SK-N-SH treated with all-trans-retinoic acid at 6 μM for 48 hours (cell line): ENCODE results near the gene PRMT6.
"Not testable (repeated sequence)": the region's sequence is repeated elsewhere in the genome, so short reads cannot be mapped to it uniquely, and the experiment has no call there.

Experiments
- ATAC-seq: fragments of 200-7000 bp; cut with Tn5 transposase; 3 replicates; pipeline ENCODE4 v1.9.1; 2020; ENCODE audit warnings: mild to moderate bottlenecking, moderate library complexity
- ARNTL ChIP-seq: fragments of 450-650 bp; formaldehyde crosslinking; IDR thresholded peaks from 2 replicates; pipeline ENCODE4 v1.5.0; 2020; ENCODE audit warnings: low read depth, mild to moderate bottlenecking, moderate library complexity, borderline replicate concordance
- BACH2 ChIP-seq: fragments of 250-450 bp; sonication (Bioruptor Pico); IDR thresholded peaks from 2 replicates; pipeline ENCODE4 v1.9.0; 2021; ENCODE audit warnings: mild to moderate bottlenecking, borderline replicate concordance
- CSDC2 ChIP-seq: fragments of 250-450 bp; sonication (Bioruptor Pico); IDR thresholded peaks from 2 replicates; pipeline ENCODE4 v1.5.0; 2020; ENCODE audit warnings: mild to moderate bottlenecking, moderate library complexity
- ESRRG ChIP-seq: fragments of 250-450 bp; sonication (Bioruptor Pico); IDR thresholded peaks from 2 replicates; pipeline ENCODE4 v1.6.1; 2021; ENCODE audit warnings: mild to moderate bottlenecking
- GLIS3 ChIP-seq: fragments of 250-450 bp; sonication (Bioruptor Pico); IDR thresholded peaks from 2 replicates; pipeline ENCODE4 v1.5.0; 2020; ENCODE audit warnings: mild to moderate bottlenecking, moderate library complexity
- OSR1 ChIP-seq: fragments of 250-450 bp; sonication (Bioruptor Pico); IDR thresholded peaks from 2 replicates; pipeline ENCODE4 v1.8.0; 2022; ENCODE audit warnings: moderate library complexity, mild to moderate bottlenecking, inconsistent platforms
- RARB ChIP-seq: fragments of 250-450 bp; sonication (Bioruptor Pico); IDR thresholded peaks from 2 replicates; pipeline ENCODE4 v1.8.0; 2021; ENCODE audit warnings: mild to moderate bottlenecking, moderate library complexity
- SNAI2 ChIP-seq: fragments of 250-450 bp; sonication (Bioruptor Pico); IDR thresholded peaks from 2 replicates; pipeline ENCODE4 v1.5.0; 2020; ENCODE audit warnings: mild to moderate bottlenecking, moderate library complexity
- TCF4 ChIP-seq: fragments of 250-450 bp; sonication (Bioruptor Pico); IDR thresholded peaks from 2 replicates; pipeline ENCODE4 v1.8.0; 2021; ENCODE audit warnings: mild to moderate bottlenecking, moderate library complexity, borderline replicate concordance
- TOX ChIP-seq: fragments of 250-450 bp; sonication (Bioruptor Pico); IDR thresholded peaks from 2 replicates; pipeline ENCODE4 v1.8.0; 2021; ENCODE audit warnings: mild to moderate bottlenecking, moderate library complexity, borderline replicate concordance
- ZC3H10 ChIP-seq: fragments of 250-450 bp; sonication (Bioruptor Pico); IDR thresholded peaks from 2 replicates; pipeline ENCODE4 v1.5.1; 2021; ENCODE audit warnings: mild to moderate bottlenecking, moderate library complexity
- ZFP3 ChIP-seq: fragments of 250-450 bp; sonication (Bioruptor Pico); IDR thresholded peaks from 2 replicates; pipeline ENCODE4 v1.5.0; 2020; ENCODE audit warnings: mild to moderate bottlenecking, moderate library complexity
- ZFP30 ChIP-seq: fragments of 450-650 bp; formaldehyde crosslinking; IDR thresholded peaks from 2 replicates; pipeline ENCODE4 v1.5.0; 2022; ENCODE audit warnings: mild to moderate bottlenecking, moderate library complexity
- ZNF8 ChIP-seq: fragments of 450-650 bp; formaldehyde crosslinking; IDR thresholded peaks from 2 replicates; pipeline ENCODE4 v1.5.0; 2020; ENCODE audit warnings: mild to moderate bottlenecking, moderate library complexity
- TF ChIP-seq, protein P1 (sequence below): fragments of 250-450 bp; sonication (Bioruptor Pico); IDR thresholded peaks from 2 replicates; pipeline ENCODE4 v1.8.0; 2021; ENCODE audit warnings: low read depth, mild to moderate bottlenecking, moderate library complexity, borderline replicate concordance
- TF ChIP-seq, protein P2 (sequence below): fragments of 250-450 bp; sonication (Bioruptor Pico); IDR thresholded peaks from 2 replicates; pipeline ENCODE4 v1.5.0; 2020; ENCODE audit warnings: mild to moderate bottlenecking, moderate library complexity
- TF ChIP-seq, protein P3 (sequence below): fragments of 250-450 bp; sonication (Bioruptor Pico); IDR thresholded peaks from 2 replicates; pipeline ENCODE4 v1.5.1; 2021; ENCODE audit warnings: mild to moderate bottlenecking, moderate library complexity

The PRMT6 gene

DNA sequence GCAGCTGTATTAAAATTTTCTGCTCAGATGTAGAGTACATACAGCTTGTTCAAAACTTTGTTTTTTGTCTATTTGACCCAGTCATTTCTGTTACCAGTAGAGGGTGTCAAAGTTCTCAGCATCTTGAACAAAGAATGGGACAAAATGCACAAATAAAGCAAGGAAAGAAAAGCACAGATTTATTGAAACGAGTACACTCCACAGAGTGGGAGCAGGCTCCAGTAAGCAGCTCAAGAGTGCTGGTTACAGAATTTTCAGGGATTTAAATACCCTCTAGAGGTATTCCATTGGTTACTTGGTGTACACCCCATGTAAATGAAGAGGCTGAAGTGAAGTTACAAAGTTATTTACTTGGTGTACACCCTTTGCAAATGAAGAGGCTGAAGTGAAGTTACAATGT is 8.9 kb upstream of the PRMT6 start:
- ATAC-seq: no peak
- no peak for TF ChIP-seq RARB (CRISPR knock-in tag)

DNA sequence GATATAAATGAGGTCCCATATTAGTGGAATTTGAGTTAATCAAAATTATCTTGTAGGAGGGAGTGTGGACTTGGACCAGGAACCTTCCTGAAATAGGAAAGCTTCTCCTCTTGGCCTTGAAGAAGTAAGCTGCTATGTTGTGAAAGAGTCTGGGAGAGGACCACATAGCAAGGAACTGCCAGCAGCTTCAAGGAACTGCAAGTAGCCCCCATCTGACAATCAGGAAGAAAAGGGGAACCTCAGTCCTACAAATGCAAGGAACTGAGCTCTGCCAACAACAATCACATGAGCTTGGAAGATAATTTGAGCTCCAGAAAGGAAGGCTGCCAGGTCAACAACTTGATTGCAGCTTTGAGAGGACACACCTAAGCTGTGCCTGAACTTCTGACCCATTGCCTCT is 8.2 kb upstream of the PRMT6 start:
- TF ChIP-seq ZNF8 (CRISPR knock-in tag) (no peak), ESRRG (no peak), CSDC2 (CRISPR knock-in tag) (no peak), ZFP30 (CRISPR knock-in tag) (no peak), ARNTL (CRISPR knock-in tag) (no peak), SNAI2 (CRISPR knock-in tag) (no peak), TOX (CRISPR knock-in tag) (no peak)
- no peak for ATAC-seq

DNA sequence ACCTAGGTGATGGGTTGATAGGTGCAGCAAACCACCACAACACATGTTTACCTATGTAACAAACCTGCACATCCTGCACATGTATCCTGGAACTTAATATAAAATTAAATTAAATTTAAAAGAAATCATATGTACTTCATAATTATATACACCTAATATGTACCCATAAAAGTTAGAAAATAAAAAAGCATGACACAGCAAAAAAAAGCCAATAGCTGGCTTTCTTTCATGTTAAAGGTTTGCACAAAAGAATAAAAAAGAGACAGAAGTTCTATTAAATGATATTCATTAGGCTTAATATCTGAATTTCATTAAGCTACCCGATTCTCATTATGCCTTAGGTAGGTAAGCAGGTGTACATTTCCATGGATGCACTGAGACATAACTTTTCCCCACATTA is 5.2 kb upstream of the PRMT6 start:
- no peak for ATAC-seq
- TF ChIP-seq ZNF8 (CRISPR knock-in tag) (no peak), ZC3H10 (CRISPR knock-in tag) (no peak), BACH2 (CRISPR knock-in tag) (no peak)
- TF ChIP-seq, protein P1, sequence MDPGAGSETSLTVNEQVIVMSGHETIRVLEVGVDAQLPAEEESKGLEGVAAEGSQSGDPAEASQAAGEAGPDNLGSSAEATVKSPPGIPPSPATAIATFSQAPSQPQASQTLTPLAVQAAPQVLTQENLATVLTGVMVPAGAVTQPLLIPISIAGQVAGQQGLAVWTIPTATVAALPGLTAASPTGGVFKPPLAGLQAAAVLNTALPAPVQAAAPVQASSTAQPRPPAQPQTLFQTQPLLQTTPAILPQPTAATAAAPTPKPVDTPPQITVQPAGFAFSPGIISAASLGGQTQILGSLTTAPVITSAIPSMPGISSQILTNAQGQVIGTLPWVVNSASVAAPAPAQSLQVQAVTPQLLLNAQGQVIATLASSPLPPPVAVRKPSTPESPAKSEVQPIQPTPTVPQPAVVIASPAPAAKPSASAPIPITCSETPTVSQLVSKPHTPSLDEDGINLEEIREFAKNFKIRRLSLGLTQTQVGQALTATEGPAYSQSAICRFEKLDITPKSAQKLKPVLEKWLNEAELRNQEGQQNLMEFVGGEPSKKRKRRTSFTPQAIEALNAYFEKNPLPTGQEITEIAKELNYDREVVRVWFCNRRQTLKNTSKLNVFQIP (CRISPR knock-in tag): no peak
- TF ChIP-seq, all 23 proteins: peak for 0

DNA sequence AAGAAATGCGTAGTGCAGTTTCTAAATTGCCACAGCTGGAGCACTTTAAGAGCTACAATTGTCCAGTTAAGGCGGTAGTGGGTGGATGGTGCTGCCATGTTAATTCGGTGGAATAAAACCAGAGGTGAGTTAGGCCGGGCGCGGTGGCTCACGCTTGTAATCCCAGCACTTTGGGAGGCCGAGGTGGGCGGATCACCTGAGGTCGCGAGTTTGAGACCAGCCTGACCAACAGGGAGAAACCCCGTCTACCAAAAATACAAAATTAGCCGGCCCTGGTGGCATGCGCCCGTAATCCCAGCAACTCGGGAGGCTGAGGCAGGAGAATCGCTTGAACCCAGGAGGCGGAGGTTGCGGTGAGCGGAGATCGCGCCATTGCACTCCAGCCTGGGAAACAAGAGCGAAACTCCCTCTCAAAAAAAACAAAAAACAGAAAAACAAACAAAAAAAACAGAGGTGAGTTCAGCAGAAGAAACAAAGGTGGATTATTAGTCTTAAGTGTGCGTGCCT is 502 bp upstream of the PRMT6 start:
- ATAC-seq: not testable (repeated sequence)

DNA sequence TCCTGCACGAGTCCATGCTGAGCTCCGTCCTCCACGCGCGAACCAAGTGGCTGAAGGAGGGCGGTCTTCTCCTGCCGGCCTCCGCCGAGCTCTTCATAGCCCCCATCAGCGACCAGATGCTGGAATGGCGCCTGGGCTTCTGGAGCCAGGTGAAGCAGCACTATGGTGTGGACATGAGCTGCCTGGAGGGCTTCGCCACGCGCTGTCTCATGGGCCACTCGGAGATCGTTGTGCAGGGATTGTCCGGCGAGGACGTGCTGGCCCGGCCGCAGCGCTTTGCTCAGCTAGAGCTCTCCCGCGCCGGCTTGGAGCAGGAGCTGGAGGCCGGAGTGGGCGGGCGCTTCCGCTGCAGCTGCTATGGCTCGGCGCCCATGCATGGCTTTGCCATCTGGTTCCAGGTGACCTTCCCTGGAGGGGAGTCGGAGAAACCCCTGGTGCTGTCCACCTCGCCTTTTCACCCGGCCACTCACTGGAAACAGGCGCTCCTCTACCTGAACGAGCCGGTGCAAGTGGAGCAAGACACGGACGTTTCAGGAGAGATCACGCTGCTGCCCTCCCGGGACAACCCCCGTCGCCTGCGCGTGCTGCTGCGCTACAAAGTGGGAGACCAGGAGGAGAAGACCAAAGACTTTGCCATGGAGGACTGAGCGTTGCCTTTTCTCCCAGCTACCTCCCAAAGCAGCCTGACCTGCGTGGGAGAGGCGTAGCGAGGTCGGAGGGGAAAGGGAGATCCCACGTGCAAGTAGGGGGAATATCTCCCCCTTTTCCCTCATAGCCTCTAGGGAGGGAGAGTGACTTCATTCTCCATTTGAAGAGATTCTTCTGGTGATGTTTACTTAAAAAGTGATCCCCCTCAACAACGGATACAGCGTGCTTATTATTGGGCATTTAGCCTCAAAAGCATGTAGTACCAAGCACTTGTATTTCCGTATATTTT is 991 bp downstream of the PRMT6 start:
- ATAC-seq: peak; percentile 85
- TF ChIP-seq, protein P2, sequence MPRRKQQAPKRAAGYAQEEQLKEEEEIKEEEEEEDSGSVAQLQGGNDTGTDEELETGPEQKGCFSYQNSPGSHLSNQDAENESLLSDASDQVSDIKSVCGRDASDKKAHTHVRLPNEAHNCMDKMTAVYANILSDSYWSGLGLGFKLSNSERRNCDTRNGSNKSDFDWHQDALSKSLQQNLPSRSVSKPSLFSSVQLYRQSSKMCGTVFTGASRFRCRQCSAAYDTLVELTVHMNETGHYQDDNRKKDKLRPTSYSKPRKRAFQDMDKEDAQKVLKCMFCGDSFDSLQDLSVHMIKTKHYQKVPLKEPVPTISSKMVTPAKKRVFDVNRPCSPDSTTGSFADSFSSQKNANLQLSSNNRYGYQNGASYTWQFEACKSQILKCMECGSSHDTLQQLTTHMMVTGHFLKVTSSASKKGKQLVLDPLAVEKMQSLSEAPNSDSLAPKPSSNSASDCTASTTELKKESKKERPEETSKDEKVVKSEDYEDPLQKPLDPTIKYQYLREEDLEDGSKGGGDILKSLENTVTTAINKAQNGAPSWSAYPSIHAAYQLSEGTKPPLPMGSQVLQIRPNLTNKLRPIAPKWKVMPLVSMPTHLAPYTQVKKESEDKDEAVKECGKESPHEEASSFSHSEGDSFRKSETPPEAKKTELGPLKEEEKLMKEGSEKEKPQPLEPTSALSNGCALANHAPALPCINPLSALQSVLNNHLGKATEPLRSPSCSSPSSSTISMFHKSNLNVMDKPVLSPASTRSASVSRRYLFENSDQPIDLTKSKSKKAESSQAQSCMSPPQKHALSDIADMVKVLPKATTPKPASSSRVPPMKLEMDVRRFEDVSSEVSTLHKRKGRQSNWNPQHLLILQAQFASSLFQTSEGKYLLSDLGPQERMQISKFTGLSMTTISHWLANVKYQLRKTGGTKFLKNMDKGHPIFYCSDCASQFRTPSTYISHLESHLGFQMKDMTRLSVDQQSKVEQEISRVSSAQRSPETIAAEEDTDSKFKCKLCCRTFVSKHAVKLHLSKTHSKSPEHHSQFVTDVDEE (CRISPR knock-in tag): peak; percentile 11; the same call in 1 of the 2 replicates
- TF ChIP-seq, protein P3, sequence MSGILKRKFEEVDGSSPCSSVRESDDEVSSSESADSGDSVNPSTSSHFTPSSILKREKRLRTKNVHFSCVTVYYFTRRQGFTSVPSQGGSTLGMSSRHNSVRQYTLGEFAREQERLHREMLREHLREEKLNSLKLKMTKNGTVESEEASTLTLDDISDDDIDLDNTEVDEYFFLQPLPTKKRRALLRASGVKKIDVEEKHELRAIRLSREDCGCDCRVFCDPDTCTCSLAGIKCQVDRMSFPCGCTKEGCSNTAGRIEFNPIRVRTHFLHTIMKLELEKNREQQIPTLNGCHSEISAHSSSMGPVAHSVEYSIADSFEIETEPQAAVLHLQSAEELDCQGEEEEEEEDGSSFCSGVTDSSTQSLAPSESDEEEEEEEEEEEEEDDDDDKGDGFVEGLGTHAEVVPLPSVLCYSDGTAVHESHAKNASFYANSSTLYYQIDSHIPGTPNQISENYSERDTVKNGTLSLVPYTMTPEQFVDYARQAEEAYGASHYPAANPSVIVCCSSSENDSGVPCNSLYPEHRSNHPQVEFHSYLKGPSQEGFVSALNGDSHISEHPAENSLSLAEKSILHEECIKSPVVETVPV (CRISPR knock-in tag): no peak
- TF ChIP-seq CSDC2 (CRISPR knock-in tag): no peak
- no peak for TF ChIP-seq OSR1 (CRISPR knock-in tag)
- TF ChIP-seq RARB (CRISPR knock-in tag): no peak
- no peak for TF ChIP-seq GLIS3 (CRISPR knock-in tag)
- TF ChIP-seq ZC3H10 (CRISPR knock-in tag): no peak
- TF ChIP-seq ZFP3 (CRISPR knock-in tag): no peak
- TF ChIP-seq TCF4 (CRISPR knock-in tag): peak; percentile 60
- TF ChIP-seq BACH2 (CRISPR knock-in tag): no peak
